Keratinocyte (primary cell): Measurements from ENCODE around the gene APOBEC3F. TPM values are rescaled to one million over a fixed set of nuclear protein-coding genes. Genes with fewer than 3 reads are reported as not detected.
"Not testable (repeated sequence)": the region's sequence is repeated elsewhere in the genome, so short reads cannot be mapped to it uniquely, and the experiment has no call there.

ENCODE experiments used
- DNase-seq: peaks from one replicate; pipeline ENCODE4 v3.0.0-alpha.2; 2011; ENCODE audit warnings: low read depth, missing footprints, low spot score
- FAIRE-seq: peaks from 2 replicates; lab custom pipeline; 2011; peaks lifted over from hg19 to GRCh38; lab: Jason Lieb, UNC
- H2AFZ ChIP-seq: 2 replicates; pipeline ENCODE4 v1.6.0; 2012; ENCODE audit warnings: low read length, control low read depth, inconsistent platforms; ENCODE audit not compliant: control insufficient read depth
- H3K27ac ChIP-seq: 2 replicates; pipeline ENCODE4 v1.5.1; 2011; ENCODE audit warnings: low read length; ENCODE audit not compliant: control insufficient read depth, insufficient read depth
- H3K27me3 ChIP-seq: 3 replicates; pipeline ENCODE4 v1.6.0; 2011; ENCODE audit warnings: low read length; ENCODE audit not compliant: control insufficient read depth, insufficient read depth; ENCODE audit errors: extremely low read depth
- H3K36me3 ChIP-seq, 2 experiments: 2 replicates in 1 of 2; 3 replicates in 1 of 2; pipeline ENCODE4 v1.5.1; 2011; ENCODE audit warnings: low read length in 2 of 2, mild to moderate bottlenecking in 1 of 2; ENCODE audit not compliant: control insufficient read depth in 2 of 2, insufficient read depth in 2 of 2; ENCODE audit errors: extremely low read depth in 1 of 2
- H3K4me1 ChIP-seq: 3 replicates; pipeline ENCODE4 v1.5.1; 2011; ENCODE audit warnings: low read length; ENCODE audit not compliant: control insufficient read depth, insufficient read depth; ENCODE audit errors: extremely low read depth
- H3K4me2 ChIP-seq: 3 replicates; pipeline ENCODE4 v1.6.0; 2011; ENCODE audit warnings: low read depth, low read length; ENCODE audit not compliant: control insufficient read depth, insufficient read depth; ENCODE audit errors: extremely low read depth
- H3K4me3 ChIP-seq, 3 experiments: fragments of 200-600 bp in 1 of 3; sonication (generic) in 1 of 3; 2 replicates in 2 of 3; 3 replicates in 1 of 3; pipeline ENCODE4 v1.5.1; 2011 to 2016; ENCODE audit warnings: low read length in 3 of 3, mild to moderate bottlenecking in 3 of 3, control low read depth in 2 of 3, inconsistent platforms in 1 of 3, low read depth in 1 of 3, mixed read lengths in 1 of 3, mixed run types in 1 of 3, moderate library complexity in 1 of 3; ENCODE audit not compliant: control insufficient read depth in 2 of 3, insufficient read depth in 2 of 3; ENCODE audit errors: extremely low read depth in 1 of 3
- H3K79me2 ChIP-seq: 2 replicates; pipeline ENCODE4 v1.6.0; 2012; ENCODE audit warnings: low read length; ENCODE audit not compliant: control insufficient read depth, insufficient read depth
- H3K9ac ChIP-seq: 3 replicates; pipeline ENCODE4 v1.6.0; 2011; ENCODE audit warnings: low read length; ENCODE audit not compliant: control insufficient read depth, insufficient read depth; ENCODE audit errors: extremely low read depth
- H3K9me1 ChIP-seq: 3 replicates; pipeline ENCODE4 v1.6.0; 2011; ENCODE audit warnings: low read length; ENCODE audit not compliant: control insufficient read depth, insufficient read depth; ENCODE audit errors: extremely low read depth
- H3K9me3 ChIP-seq: 2 replicates; pipeline ENCODE4 v1.5.1; 2012; ENCODE audit warnings: low read depth, low read length; ENCODE audit not compliant: control insufficient read depth
- H4K20me1 ChIP-seq: 3 replicates; pipeline ENCODE4 v1.6.0; 2011; ENCODE audit warnings: low read length; ENCODE audit not compliant: control insufficient read depth, insufficient read depth; ENCODE audit errors: extremely low read depth
- EZH2 ChIP-seq: IDR thresholded peaks from one replicate; pipeline ENCODE4 v1.6.1; 2012; ENCODE audit warnings: inconsistent platforms, mild to moderate bottlenecking, low read length, moderate library complexity
- dilution Hi-C: fragments of 300-500 bp; cut with MboI; formaldehyde crosslinking; loops from one replicate; pipeline ENCODE4 v1.7.0; 2020; ENCODE audit warnings: low sequenced_read_pairs; ENCODE audit not compliant: extremely low pct_ligation_motif_present
- polyA plus RNA-seq, 5 experiments: library from polyadenylated mRNA; depleted of rRNA in 3 of 5; stranded (reverse) in 3 of 5; stranded (forward) in 1 of 5; unstranded in 1 of 5; fragments of >200 nt; gene quantifications; 1 replicate in 1 of 5; 2 replicates in 3 of 5; 3 replicates in 1 of 5; pipeline versions ENCODE4 v1.2.1 to v1.2.3, GENCODE V29; 2011 to 2012; ENCODE audit warnings: missing spikeins in 2 of 5, low read depth in 1 of 5, low replicate concordance in 1 of 5
- TF ChIP-seq, protein P1 (sequence below), 3 experiments: IDR thresholded peaks in 1 of 3; conservative IDR thresholded peaks in 1 of 3; optimal IDR thresholded peaks in 1 of 3; 2 replicates in 2 of 3; 3 replicates in 1 of 3; pipeline versions ENCODE3 to v1.5.1; 2011; ENCODE audit warnings: low read length in 3 of 3, mild to moderate bottlenecking in 3 of 3, moderate library complexity in 2 of 3, control low read depth in 1 of 3, inconsistent platforms in 1 of 3; ENCODE audit not compliant: insufficient read depth in 2 of 3; ENCODE audit errors: extremely low read depth in 1 of 3

APOBEC3F gene
- polyA plus RNA-seq, 1 donor (not counting 4 experiments of a cell fraction or from before 2014, with no cell fraction given): 7.9 TPM

GRCh38 chr22:39016592-39016991, 24.1 kb upstream of the APOBEC3F start:
- Histone ChIP-seq H3K27me3 (no peaks in the 10 kb centered on the region), H4K20me1 (no peaks in the 10 kb centered on the region), H3K4me1 (peaks cover 10% of the 10 kb centered on the region), H3K4me2 (no peak overlapping the region), H2AFZ (no peak overlapping the region), H3K9ac (no peak overlapping the region), H3K4me3 (no peak overlapping the region), H3K9me1 (no peaks in the 10 kb centered on the region), H3K9me3 (no peaks in the 10 kb centered on the region), H3K27ac (no peak overlapping the region), H3K36me3 (peaks cover 4 to 5% of the 10 kb centered on the region in 2 experiments), H3K79me2 (peaks cover 33% of the 10 kb centered on the region)
- no peak for TF ChIP-seq EZH2
- TF ChIP-seq, protein P1, sequence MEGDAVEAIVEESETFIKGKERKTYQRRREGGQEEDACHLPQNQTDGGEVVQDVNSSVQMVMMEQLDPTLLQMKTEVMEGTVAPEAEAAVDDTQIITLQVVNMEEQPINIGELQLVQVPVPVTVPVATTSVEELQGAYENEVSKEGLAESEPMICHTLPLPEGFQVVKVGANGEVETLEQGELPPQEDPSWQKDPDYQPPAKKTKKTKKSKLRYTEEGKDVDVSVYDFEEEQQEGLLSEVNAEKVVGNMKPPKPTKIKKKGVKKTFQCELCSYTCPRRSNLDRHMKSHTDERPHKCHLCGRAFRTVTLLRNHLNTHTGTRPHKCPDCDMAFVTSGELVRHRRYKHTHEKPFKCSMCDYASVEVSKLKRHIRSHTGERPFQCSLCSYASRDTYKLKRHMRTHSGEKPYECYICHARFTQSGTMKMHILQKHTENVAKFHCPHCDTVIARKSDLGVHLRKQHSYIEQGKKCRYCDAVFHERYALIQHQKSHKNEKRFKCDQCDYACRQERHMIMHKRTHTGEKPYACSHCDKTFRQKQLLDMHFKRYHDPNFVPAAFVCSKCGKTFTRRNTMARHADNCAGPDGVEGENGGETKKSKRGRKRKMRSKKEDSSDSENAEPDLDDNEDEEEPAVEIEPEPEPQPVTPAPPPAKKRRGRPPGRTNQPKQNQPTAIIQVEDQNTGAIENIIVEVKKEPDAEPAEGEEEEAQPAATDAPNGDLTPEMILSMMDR (optimal IDR thresholded peaks at IDR 0.05 in 1 of 3, IDR thresholded peaks at IDR 0.05 in 1 of 3, conservative IDR thresholded peaks at IDR 0.05 in 1 of 3; ENCODE audit: extremely low read depth in 1 of 3, insufficient read depth in 2 of 3, low read length in 3 of 3): no peak
- DNase-seq (no peak), FAIRE-seq (no peak)
- dilution Hi-C loops: no loop called here

GRCh38 chr22:39017596-39018365, 22.9 kb upstream of the APOBEC3F start:
- Histone ChIP-seq H3K4me1 (peaks cover 10% of the 10 kb centered on the region), H3K9me3 (no peaks in the 10 kb centered on the region), H3K4me3 (no peak overlapping the region), H4K20me1 (no peaks in the 10 kb centered on the region), H3K27me3 (no peaks in the 10 kb centered on the region), H3K36me3 (peaks cover 4 to 5% of the 10 kb centered on the region in 2 experiments), H3K9ac (no peak overlapping the region), H3K79me2 (peaks cover 33% of the 10 kb centered on the region), H3K27ac (no peak overlapping the region), H2AFZ (no peak overlapping the region), H3K4me2 (no peak overlapping the region), H3K9me1 (no peaks in the 10 kb centered on the region)
- no peak for DNase-seq
- no peak for FAIRE-seq
- dilution Hi-C loops: no loop called here
- TF ChIP-seq EZH2: no peak
- TF ChIP-seq, protein P1 (optimal IDR thresholded peaks at IDR 0.05 in 1 of 3, IDR thresholded peaks at IDR 0.05 in 1 of 3, conservative IDR thresholded peaks at IDR 0.05 in 1 of 3; ENCODE audit: extremely low read depth in 1 of 3, insufficient read depth in 2 of 3, low read length in 3 of 3): no peak

- DNase-seq, dilution Hi-C loops, H3K27me3 ChIP-seq, H3K9me1 ChIP-seq, H3K4me2 ChIP-seq, H3K9me3 ChIP-seq, FAIRE-seq, H3K9ac ChIP-seq, H3K4me1 ChIP-seq, H2AFZ ChIP-seq, H3K27ac ChIP-seq, H3K4me3 ChIP-seq, H4K20me1 ChIP-seq, H3K36me3 ChIP-seq: not testable (repeated sequence)
- H3K79me2 ChIP-seq: peaks cover 24% of the 10 kb centered on the region
These were observed 20.5 kb upstream of the APOBEC3F start for GRCh38 chr22:39020021-39020651.
